PFSK-1 (cell line): ENCODE data around the gene MGAT4A.

ENCODE experiments used
- POLR2AphosphoS5 ChIP-seq: IDR thresholded peaks from 2 replicates; pipeline ENCODE4 v1.6.1; 2012; ENCODE audit warnings: low read depth, mild to moderate bottlenecking, control low read depth, low read length, moderate library complexity
- SIN3A ChIP-seq: IDR thresholded peaks from 2 replicates; pipeline ENCODE4 v1.6.1; 2012; ENCODE audit warnings: mild to moderate bottlenecking, low read length, moderate library complexity, borderline replicate concordance; ENCODE audit not compliant: insufficient read depth
- TF ChIP-seq, protein P1 (sequence below), 2 experiments: IDR thresholded peaks; 2 replicates each; pipeline versions ENCODE4 v1.6.1 to v1.8.0; 2011 to 2012; ENCODE audit warnings: low read depth in 2 of 2, low read length in 2 of 2, control low read depth in 1 of 2, inconsistent platforms in 1 of 2, mild to moderate bottlenecking in 1 of 2, moderate library complexity in 1 of 2; ENCODE audit not compliant: insufficient read depth in 1 of 2

DNA sequence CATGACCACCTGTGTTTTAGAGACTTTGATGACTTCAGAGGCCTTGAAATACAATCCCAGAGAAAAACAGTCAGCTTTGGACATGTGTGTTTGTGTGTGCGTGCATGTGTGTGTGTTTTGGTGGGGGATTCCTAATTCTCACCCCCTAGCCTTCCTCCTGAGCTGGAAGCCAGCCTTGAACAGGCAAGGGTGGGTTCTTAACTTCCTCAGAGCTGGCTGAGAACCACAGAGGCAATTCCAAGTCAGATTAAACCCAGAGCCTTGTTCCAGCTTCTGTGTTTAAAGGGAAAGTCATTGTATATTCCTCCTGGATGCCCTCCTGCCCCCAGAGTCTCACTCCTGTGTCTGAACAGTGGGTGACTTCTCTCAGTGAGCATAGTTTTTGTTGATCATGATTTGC, 45.2 kb upstream of the MGAT4A start:
- TF ChIP-seq POLR2AphosphoS5 (no peak), SIN3A (no peak)
- TF ChIP-seq, protein P1, sequence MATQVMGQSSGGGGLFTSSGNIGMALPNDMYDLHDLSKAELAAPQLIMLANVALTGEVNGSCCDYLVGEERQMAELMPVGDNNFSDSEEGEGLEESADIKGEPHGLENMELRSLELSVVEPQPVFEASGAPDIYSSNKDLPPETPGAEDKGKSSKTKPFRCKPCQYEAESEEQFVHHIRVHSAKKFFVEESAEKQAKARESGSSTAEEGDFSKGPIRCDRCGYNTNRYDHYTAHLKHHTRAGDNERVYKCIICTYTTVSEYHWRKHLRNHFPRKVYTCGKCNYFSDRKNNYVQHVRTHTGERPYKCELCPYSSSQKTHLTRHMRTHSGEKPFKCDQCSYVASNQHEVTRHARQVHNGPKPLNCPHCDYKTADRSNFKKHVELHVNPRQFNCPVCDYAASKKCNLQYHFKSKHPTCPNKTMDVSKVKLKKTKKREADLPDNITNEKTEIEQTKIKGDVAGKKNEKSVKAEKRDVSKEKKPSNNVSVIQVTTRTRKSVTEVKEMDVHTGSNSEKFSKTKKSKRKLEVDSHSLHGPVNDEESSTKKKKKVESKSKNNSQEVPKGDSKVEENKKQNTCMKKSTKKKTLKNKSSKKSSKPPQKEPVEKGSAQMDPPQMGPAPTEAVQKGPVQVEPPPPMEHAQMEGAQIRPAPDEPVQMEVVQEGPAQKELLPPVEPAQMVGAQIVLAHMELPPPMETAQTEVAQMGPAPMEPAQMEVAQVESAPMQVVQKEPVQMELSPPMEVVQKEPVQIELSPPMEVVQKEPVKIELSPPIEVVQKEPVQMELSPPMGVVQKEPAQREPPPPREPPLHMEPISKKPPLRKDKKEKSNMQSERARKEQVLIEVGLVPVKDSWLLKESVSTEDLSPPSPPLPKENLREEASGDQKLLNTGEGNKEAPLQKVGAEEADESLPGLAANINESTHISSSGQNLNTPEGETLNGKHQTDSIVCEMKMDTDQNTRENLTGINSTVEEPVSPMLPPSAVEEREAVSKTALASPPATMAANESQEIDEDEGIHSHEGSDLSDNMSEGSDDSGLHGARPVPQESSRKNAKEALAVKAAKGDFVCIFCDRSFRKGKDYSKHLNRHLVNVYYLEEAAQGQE (IDR thresholded peaks at IDR 0.05; ENCODE audit: insufficient read depth in 1 of 2, low read depth in 2 of 2, low read length in 2 of 2): no peak
